Measurements from ENCODE around the gene CD109.
A peak's percentile ranks its signal among the peaks of the same experiment; 100 is the strongest.
"Not testable (repeated sequence)": the region's sequence is repeated elsewhere in the genome, so short reads cannot be mapped to it uniquely, and the experiment has no call there.

CD109 gene

GRCh38 chr6:73688351-73688750 lies 7.7 kb upstream of the CD109 start:
- DNase-seq: no peak

DNA sequence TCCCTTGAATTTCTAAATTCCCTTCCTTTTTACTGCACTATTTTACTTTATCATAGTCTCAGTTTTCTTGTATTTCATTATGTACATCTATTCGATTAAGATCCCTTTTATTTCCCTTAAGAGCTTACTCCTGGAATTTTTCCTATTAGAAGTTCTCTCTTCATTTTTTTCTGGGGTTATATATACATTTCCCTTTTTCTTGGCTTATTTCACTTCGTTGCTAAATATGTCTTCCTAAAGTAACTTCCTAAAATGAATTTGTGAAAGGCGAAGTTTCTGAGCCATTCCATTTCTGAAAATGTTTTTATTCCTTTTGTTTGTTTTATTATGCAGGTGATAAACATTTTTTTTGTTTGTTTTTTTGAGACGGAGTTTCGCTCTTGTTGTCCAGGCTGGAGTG lies 5.9 kb upstream of the CD109 start:
- DNase-seq: peak in 1 of 2 donors; percentile 44

DNA sequence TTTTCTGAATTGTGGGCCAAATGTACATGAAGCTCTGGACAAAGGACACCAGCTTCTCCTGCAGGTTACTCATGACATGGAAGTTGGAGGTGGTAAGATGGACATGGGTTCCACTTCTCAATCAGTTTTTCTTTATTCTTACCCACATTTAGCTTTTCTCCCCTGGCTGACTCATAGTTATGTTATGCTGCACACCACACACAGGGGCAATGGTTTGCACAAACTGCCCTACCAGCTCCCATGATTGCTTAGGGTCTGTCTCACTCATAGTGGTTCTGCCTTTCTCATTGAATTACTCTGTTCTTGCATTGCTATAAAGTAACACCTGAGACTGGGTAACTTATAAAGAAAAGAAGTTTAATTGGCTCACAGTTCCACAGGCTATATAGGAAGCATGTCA lies 4.5 kb upstream of the CD109 start:
- no peak for DNase-seq

DNA sequence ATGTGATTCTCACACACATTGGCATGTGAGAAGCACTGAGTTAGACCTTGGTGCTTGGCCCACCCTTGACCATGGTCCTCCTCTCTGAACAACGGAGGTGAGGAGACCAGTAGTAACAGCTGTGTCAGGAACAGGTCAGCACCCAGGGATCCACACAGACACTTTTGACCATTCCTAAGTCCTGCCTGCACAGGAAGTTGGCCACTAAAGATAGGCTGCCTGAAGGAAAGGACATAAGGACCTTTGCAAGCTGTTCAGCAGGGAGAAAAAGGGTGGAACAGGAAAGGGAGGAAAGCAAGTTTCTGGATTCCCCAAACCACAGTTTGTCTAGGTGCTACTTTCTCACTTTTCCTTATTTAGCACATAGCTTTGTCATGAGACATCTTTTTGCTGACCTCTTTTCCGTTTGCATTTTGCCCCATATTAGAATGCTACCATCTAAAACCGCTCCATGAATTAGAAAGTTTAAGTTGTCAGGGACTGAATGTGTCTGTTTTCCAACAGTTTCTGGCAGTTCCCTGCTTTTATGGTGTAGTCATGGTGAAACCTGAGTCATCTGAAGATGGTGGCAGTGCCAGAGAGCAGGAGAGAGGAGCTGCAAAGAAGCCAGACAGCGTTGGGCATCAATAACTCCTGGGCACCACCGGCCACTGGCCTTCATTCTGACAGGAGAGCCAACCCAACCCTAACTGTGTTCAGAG lies 1.1 kb upstream of the CD109 start:
- no peak for DNase-seq

DNA sequence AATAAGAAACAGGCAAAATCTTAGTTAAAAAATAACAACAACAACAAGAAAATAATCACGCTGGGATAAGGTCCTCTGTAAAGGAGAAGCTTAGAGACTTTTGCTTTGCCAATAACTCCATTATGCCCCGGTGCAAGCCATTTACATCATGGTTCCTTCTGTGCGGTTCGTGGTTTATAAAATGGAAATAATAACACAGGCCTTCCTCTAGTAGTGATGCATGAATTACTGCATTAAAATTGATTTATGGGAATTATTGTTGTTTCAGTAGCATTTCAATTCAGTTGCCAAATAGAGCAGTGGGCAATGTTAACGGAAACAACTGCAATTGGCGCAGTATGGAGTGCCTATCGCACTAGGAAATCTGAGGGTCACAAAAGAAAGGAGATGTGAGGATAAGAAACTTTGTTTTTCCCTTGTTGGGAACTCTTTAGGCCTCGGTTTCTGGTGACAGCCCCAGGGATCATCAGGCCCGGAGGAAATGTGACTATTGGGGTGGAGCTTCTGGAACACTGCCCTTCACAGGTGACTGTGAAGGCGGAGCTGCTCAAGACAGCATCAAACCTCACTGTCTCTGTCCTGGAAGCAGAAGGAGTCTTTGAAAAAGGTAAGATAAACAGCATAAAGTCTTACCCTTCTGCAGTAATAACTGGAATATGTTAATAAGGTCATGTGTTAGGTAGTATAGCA lies 1.1 kb downstream of the CD109 start:
- DNase-seq: no peak

GRCh38 chr6:73699676-73700459 lies 3.9 kb downstream of the CD109 start:
- no peak for DNase-seq

DNA sequence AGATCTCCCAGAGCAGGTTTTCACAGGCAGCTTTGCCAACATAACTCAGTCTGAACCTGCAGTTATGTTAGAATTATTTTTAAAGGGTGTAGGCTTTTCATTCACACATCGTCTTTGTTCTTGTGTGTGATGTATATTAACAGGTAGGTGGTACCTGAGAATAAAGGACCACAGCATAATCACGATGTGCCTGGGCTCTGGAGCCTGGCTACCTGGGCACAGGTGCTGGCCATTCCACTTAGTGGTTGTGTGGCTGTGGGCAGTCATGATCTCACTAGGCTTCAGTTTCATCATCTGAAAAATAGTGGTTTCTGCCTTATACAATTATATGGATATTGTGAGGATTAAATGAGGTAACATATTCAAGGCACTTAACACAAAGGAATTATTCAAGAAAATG lies 6.4 kb downstream of the CD109 start:
- no peak for DNase-seq

- DNase-seq: no peak
These were observed 7.5 kb downstream of the CD109 start for GRCh38 chr6:73703466-73703865.

- DNase-seq: no peak
These were observed 8.3 kb downstream of the CD109 start for GRCh38 chr6:73704260-73704659.

GRCh38 chr6:73704798-73705197 lies 8.8 kb downstream of the CD109 start:
- DNase-seq: no peak

DNA sequence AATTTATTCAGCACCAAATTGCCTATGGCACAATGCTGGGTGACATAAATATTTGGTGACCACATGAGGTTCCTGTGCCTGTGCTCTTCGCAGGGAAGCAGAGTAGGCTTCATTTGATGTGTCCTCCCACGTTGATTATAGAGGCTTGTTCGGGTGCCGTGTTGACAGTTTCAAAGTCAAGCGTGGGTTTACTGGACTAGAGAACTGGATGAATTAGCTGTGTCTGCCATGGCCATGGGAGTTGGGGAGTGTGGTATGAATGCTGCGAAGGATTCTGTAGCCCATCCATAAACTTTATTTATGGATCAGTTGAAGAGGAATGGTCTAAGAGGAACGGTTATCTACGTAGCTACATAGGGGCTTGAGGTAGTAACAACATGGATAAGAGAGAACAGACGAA lies 11.0 kb downstream of the CD109 start:
- no peak for DNase-seq

DNA sequence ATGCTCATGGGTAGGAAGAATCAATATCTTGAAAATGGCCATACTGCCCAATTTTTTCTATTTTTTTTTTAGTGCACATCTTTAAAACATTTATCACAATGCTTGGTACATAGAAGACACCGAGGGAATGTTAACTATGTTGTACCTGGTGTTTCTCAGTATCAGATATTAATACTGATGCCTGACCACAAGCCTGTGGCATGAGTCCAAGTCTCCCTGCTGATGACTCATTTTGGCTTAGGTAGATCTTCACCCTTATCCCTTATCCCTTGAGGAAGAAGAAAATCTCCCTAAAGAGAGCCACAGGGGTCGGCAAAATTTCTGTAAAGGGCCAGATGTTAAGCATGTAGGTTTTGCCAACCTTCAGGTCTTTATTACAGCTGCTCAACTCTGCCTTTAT lies 14.5 kb downstream of the CD109 start:
- DNase-seq: no peak

GRCh38 chr6:73710948-73711347 lies 14.9 kb downstream of the CD109 start:
- no peak for DNase-seq

DNA sequence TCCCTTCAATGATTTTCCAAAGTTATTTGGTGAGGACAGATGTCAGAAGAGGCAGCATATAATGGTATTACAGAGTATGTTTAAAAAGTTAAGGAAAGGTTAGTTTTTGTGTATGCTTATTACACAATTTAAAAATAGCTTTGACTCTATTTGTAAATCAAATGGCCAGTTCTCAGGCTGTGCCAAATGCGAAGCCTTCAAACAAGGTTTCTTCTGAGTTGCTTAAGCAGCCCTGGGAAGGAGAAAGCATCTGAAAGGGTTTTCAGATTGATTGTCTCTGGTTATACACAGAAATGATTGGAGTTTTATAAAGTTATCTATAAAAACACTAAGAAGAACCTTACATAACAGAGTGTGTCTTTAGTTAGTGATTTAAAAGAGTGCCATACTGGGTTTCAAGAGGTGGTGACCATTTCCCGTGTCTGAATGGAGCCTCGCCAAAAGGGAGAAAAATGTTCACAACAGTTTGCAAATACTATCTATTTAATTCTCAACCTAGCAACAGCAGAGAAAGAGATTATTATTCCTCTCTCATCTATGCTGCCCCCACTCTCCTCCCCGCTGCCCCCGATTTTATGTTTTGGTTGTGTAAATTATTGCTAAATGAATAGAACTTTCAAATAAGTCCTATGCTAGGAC lies 16.7 kb downstream of the CD109 start:
- no peak for DNase-seq

DNA sequence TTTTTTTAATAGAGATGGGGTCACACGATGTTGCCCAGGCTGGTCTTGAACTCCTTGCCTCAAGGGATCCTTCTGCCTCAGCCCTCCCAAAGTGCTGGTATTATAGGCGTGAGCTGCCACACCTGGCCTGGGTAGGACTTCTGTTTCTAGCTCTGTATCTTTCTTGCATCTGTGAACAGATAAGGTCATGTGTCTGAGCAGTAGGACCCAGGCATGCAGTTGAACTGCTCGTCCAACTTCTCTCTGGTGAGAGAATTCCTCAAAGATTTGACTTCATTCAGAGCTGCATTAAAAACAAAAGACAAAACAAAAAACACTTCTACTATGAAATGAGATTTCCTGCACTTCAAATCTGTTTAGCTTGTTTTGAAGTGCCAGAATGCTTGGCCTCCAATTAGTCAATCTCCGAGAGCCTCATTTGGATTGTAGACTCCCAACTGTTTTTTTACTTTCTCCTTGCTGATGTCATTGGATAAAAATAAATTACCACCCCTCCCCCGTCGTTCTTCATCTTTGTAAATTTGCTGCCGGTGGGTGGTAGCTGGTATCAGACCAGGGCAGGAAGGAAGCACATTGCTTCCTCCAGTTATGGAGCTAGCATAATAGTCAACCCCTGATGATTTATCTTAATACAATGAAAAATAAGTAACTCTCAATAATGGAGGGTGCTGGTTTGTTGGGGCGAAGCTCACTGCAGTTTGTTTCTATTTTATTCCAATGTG lies 17.6 kb downstream of the CD109 start:
- DNase-seq: no peak

DNA sequence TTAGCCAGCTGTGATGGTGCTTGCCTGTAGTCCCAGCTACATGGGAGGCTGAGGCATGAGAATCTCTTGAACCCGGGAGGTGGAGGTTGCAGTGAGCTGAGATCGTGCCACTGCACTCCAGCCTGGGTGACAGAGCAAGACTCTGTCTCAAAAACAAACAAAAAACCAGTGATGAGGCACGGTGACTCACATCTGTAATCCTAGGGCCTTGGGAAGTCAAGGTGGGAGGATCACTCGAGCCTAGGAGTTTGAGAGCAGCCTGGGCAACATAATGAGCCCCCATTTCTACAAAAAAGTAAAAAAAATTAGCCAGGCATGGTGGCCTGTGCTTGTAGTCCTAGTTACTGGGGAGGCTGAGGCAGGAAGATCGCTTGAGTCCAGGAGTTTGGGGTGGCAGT lies 19.1 kb downstream of the CD109 start:
- DNase-seq: peak in 1 of 2 donors; percentile 49

- DNase-seq: no peak
These were observed 23.0 kb downstream of the CD109 start for GRCh38 chr6:73719046-73719445.

GRCh38 chr6:73722318-73723060 lies 26.5 kb downstream of the CD109 start:
- peak; percentile 59 to 81 for DNase-seq

DNA sequence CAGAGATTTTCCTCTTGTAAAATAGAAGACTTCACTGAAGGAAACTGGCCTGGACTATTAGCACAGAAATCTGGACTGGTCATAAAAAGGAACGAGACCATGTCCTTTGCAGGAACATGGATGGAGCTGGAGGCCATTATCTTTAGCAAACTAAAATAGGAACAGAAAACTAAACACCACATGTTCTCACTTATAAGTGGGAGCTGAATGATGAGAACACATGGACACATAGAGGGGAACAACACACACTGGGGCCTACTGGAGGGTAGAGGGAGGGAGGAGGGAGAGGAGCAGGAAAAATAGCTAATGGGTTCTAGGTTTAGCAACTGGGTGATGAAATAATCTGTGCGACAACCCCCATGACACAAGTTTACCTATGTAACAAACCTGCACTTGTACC lies 27.5 kb downstream of the CD109 start:
- not testable (repeated sequence) for DNase-seq

- no peak for DNase-seq
These were observed 28.4 kb downstream of the CD109 start for GRCh38 chr6:73724389-73724788.

- peak; percentile 73 to 77 for DNase-seq
These were observed 29.2 kb downstream of the CD109 start for GRCh38 chr6:73725192-73725591.

DNA sequence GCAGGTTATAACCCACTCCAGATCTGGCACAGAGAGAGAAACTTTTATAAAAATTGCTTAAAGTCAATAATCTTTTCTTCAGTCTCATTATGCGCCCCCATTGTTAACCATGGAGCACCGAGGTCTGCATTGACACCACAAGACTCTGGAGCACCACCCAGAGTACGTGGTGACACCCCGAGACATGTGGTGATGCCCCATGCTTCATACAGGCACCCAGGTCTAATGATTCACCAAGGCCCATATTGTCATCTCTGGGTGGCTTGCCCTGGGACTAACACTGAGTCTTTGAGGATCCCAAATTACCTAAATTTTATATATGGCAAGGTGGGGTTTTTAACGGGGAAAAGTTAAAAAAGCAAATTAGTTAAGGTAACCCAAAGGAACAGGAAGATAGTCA lies 31.1 kb downstream of the CD109 start:
- no peak for DNase-seq
